GM21447 (cell line): ENCODE data around the gene ADAMTS9.

Experiments
- ATAC-seq: cut with Tn5 transposase; IDR thresholded peaks from one replicate; pipeline ENCODE4 v1.9.1; 2021; ENCODE audit not compliant: unreplicated experiment

ADAMTS9 gene

GRCh38 chr3:64687086-64687780 is 567 bp downstream of the ADAMTS9 start:
- ATAC-seq, result no peak

- no peak for ATAC-seq
These were observed 1.3 kb downstream of the ADAMTS9 start for GRCh38 chr3:64686446-64686908.

GRCh38 chr3:64685800-64686445 is 1.9 kb downstream of the ADAMTS9 start:
- no peak for ATAC-seq

GRCh38 chr3:64685331-64685799 is 2.4 kb downstream of the ADAMTS9 start:
- ATAC-seq, result no peak

- no peak for ATAC-seq
These were observed 3.0 kb downstream of the ADAMTS9 start for GRCh38 chr3:64684715-64685261.

GRCh38 chr3:64681827-64682226 is 6.0 kb downstream of the ADAMTS9 start:
- no peak for ATAC-seq

- no peak for ATAC-seq
These were observed 6.8 kb downstream of the ADAMTS9 start for GRCh38 chr3:64681015-64681414.

DNA sequence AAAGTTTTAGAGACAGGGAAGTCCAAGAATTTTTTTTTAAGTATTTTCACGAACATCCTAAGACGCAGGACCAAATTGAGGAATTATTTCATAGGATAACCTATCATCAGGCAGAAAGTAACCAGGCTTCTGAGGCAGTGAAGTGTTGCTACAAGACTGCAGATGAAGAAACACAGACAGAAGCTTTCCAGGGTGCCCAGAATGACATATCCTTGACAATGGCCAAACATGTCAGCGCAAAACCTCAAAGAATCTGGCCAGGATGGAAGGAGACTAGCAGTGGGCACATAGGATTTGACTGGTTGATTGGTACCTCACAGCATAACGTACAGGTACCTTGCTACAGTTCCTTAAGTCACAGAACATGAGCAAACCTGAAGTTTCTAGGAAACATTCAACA is 7.5 kb downstream of the ADAMTS9 start:
- ATAC-seq, result no peak

GRCh38 chr3:64677961-64678716 is 9.7 kb downstream of the ADAMTS9 start:
- ATAC-seq, result no peak

GRCh38 chr3:64676831-64677230 is 11.0 kb downstream of the ADAMTS9 start:
- ATAC-seq, result no peak

DNA sequence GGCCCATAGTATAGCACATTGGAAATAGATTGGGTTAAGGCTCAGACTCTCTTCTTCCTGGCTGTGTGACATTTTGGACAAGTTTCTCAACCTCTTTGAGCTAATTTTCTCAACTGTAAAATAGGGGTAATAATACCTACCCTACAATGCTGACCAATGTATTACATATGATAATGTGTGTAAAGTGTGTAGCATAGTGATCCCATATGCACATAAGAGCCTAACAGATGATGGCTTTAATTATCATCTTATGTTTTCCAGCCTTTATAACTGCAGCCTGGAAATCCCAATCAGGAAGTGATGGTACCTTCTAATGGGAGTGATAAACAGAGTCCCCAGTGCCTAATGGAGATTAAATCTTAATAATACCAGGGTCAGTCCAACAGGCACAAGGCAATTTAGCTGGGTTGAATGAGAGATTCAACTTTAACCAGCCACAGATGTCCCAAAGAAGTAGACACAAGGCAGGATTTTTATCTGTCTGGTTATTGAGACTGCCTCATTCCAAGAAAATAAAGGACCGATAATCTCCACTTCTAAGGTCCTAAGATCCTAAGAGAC is 12.0 kb downstream of the ADAMTS9 start:
- no peak for ATAC-seq

- no peak for ATAC-seq
These were observed 13.2 kb downstream of the ADAMTS9 start for GRCh38 chr3:64674591-64675076.

DNA sequence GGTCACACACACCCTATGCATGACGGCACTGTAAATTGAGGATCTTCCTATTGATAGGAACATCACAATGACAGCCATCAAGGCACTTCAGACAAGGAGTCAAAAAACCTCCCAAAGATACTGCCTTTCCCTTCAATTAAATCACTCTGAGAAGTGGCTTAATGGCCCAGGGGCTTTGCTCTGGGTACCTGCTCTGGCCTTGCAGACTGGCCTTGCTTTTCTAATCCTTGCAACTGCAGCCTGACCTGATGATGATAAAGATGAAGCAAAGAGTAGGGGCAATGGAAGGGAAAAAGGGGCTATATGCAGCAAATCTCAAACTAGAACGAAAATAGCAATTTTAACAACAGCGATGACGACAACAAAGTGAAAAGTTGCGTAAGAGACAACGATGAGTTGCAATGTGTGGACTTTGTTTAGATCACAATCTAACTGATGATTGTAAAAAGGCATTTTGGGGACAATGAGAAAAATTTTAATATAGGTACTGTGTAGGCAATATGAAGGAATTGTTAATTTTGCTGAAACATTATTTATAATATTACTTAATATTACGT is 14.6 kb downstream of the ADAMTS9 start:
- ATAC-seq, result no peak

- ATAC-seq, result no peak
These were observed 19.0 kb downstream of the ADAMTS9 start for GRCh38 chr3:64668582-64669510.

DNA sequence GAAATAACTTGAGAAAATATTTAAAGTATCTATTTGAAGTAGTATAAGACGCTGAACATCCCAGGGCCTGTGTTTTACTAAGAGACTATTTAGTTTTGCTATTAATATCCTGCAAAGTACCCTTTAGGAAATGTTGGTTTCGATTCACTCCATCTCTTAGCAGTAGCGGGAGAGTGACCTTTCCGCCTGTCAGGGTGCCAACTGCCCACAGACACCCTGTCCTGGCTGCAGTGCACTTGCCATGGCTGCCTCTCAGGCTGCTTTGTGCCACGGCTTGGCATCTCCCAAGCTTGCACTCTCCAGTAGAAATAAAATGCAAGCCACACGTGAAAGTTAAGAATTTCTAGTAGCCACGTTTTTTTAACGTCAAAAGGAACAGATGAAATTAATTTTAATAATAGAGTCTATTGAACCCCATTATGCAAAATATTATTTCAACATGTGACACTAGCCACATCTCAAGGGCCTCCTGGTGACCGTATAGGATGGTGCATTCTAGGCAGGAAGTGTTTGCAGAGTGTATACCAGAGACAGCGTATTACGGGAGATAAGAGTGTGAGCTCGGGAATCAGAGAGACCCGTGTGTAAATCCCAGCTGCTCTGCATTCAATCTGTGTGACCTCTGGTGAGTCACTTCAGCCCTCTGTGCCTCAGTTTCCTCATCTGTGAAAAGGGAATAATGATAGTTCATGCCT is 19.8 kb downstream of the ADAMTS9 start:
- ATAC-seq, result no peak

GRCh38 chr3:64667138-64667537 is 20.7 kb downstream of the ADAMTS9 start:
- ATAC-seq, result no peak

- ATAC-seq, result no peak
These were observed 21.6 kb downstream of the ADAMTS9 start for GRCh38 chr3:64666171-64666588.

GRCh38 chr3:64664397-64664796 is 23.4 kb downstream of the ADAMTS9 start:
- ATAC-seq, result no peak

GRCh38 chr3:64659617-64659978 is 28.2 kb downstream of the ADAMTS9 start:
- no peak for ATAC-seq
